Measurements from ENCODE around the gene ITIH1.

ITIH1 gene

GRCh38 chr3:52839268-52839575 lies 61.8 kb downstream of the ITIH1 start:
- DNase-seq (ENCODE audit: low read depth, low spot score), result no peak

DNA sequence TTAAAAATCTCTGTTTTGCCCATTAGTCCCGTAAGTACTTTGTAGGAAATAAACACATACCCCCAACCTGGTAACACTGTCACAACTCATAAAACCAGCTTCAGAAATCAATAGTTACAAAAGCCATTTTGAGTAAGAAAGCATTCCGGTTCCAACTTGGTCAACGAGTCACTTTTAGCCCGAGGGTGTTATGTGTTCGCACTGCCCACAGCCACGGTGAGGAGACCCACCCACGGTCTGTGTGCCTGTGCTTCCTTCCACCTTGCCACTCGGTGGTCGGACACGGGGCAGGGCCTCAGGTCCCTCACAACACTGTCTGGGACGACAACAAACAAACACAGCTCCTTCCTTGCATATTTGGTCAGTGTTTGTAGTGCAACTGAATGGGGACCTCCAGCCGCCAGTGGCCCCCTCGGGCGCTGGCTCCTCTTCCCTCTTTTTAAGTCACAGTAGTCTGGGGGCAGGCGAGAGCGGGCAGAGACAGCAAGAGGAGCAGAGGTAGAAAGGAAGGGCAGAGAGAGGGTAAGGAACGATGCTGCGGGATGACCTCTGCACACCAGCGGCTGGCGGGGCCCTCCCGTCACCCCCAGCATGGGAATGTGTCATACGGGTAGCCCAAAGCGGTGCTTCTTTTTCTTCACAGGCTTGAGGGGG lies 62.6 kb downstream of the ITIH1 start:
- DNase-seq (ENCODE audit: low read depth, low spot score), result no peak

GRCh38 chr3:52841211-52841980 lies 64.0 kb downstream of the ITIH1 start:
- DNase-seq (ENCODE audit: low read depth, low spot score), result no peak
